Gastrocnemius medialis (tissue), 4 donors: ENCODE data around the gene MINDY4. TPM values are rescaled to one million over a fixed set of nuclear protein-coding genes. Genes with fewer than 3 reads are reported as not detected.

Experiments used
- ATAC-seq, 2 donors: fragments of 150-250 bp; one replicate each; pipeline ENCODE4 v1.9.1; 2016
- DNase-seq, 2 donors: peaks; one replicate each; pipeline ENCODE4 v3.0.0-alpha.2; 2019
- H3K27ac ChIP-seq, 4 donors: fragments of 200-600 bp; sonication (generic); 1 replicate in 1 of 4; 2 replicates in 3 of 4; pipeline ENCODE4 v1.5.1; 2016 to 2018; ENCODE audit warnings: mild to moderate bottlenecking in 2 of 4, moderate library complexity in 1 of 4
- H3K27me3 ChIP-seq, 3 donors: fragments of 200-600 bp; sonication (generic) in 2 of 3; 1 replicate in 1 of 3; 2 replicates in 2 of 3; pipeline versions ENCODE4 v1.5.1 to v1.6.0; 2016 to 2019; ENCODE audit warnings: mild to moderate bottlenecking in 1 of 3, moderate library complexity in 1 of 3
- H3K36me3 ChIP-seq, 2 donors: fragments of 200-600 bp; sonication (generic) in 1 of 2; one replicate each; pipeline ENCODE4 v1.5.1; 2017 to 2018
- H3K4me1 ChIP-seq, 2 donors: fragments of 200-600 bp; sonication (generic) in 1 of 2; one replicate each; pipeline ENCODE4 v1.5.1; 2016 to 2017; ENCODE audit warnings: mild to moderate bottlenecking in 2 of 2
- H3K4me3 ChIP-seq, 4 donors: fragments of 200-600 bp; sonication (generic) in 3 of 4; 1 replicate in 1 of 4; 2 replicates in 3 of 4; pipeline ENCODE4 v1.5.1; 2016 to 2019; ENCODE audit warnings: mild to moderate bottlenecking in 2 of 4
- H3K9me3 ChIP-seq, 3 donors: fragments of 200-600 bp; sonication (generic) in 2 of 3; 1 replicate in 1 of 3; 2 replicates in 2 of 3; pipeline ENCODE4 v1.5.1; 2016 to 2019
- CTCF ChIP-seq, 5 experiments: fragments of 450-650 bp in 3 of 5; fragments of 200-600 bp in 2 of 5; sonication (generic) in 2 of 5; IDR thresholded peaks in 4 of 5; conservative IDR thresholded peaks in 1 of 5; 1 replicate in 4 of 5; 2 replicates in 1 of 5; pipeline ENCODE4 v1.5.1; 2016 to 2019; ENCODE audit warnings: antibody characterized with exemption in 5 of 5, mild to moderate bottlenecking in 3 of 5, moderate library complexity in 3 of 5
- POLR2A ChIP-seq, 2 donors: fragments of 450-650 bp; IDR thresholded peaks; one replicate each; pipeline ENCODE4 v1.6.1; 2017; ENCODE audit warnings: antibody characterized with exemption in 2 of 2, mild to moderate bottlenecking in 2 of 2, moderate library complexity in 2 of 2
- in situ Hi-C, 4 donors: fragments of 200-750 bp; cut with MboI; loops; one replicate each; pipeline versions ENCODE4 v1.15.0 to v1.8.0; 2017; ENCODE audit warnings: low sequenced_read_pairs in 4 of 4
- intact Hi-C: fragments of 100-400 bp; cut with DNase I; formaldehyde crosslinking; loops from one replicate; pipeline ENCODE4 v1.15.1; 2023; ENCODE audit warnings: low total_unique reads
- total RNA-seq, 4 donors: library from RNA; depleted of rRNA; stranded (reverse); fragments of >200 nt; gene quantifications; one replicate each; pipeline versions ENCODE4 v1.1.0 to v1.2.3, GENCODE V29; 2016

Gene MINDY4
- total RNA-seq, 4 donors from 2014 or later, result 1.4 to 4.3 (median 3.0) TPM

GRCh38 chr7:30859940-30860496 lies 88.8 kb downstream of the MINDY4 start:
- ATAC-seq, result no peak
- intact Hi-C loops (no loop called here), in situ Hi-C loops (no loop called here)
- no peaks in the 10 kb centered on the region for H3K9me3 ChIP-seq
- H3K36me3 ChIP-seq, result no peaks in the 10 kb centered on the region
- no peaks in the 10 kb centered on the region for H3K27me3 ChIP-seq
- H3K4me3 ChIP-seq, result no peak overlapping the region
- no peak overlapping the region for H3K27ac ChIP-seq
- TF ChIP-seq POLR2A (IDR thresholded peaks at IDR 0.05) (no peak), CTCF (IDR thresholded peaks at IDR 0.05 in 4 of 5, conservative IDR thresholded peaks at IDR 0.05 in 1 of 5) (no peak)
- H3K4me1 ChIP-seq, result peaks cover 0 to 7% of the 10 kb centered on the region in 2 donors
- no peak for DNase-seq

GRCh38 chr7:30861612-30862011 lies 90.4 kb downstream of the MINDY4 start:
- in situ Hi-C loops (no loop called here), intact Hi-C loops (no loop called here)
- Histone ChIP-seq H3K27me3 (no peaks in the 10 kb centered on the region), H3K27ac (no peak overlapping the region), H3K4me1 (peaks cover 0 to 12% of the 10 kb centered on the region in 2 donors), H3K9me3 (no peaks in the 10 kb centered on the region), H3K36me3 (no peaks in the 10 kb centered on the region), H3K4me3 (no peak overlapping the region)
- DNase-seq (no peak), ATAC-seq (no peak)
- no peak for TF ChIP-seq CTCF (IDR thresholded peaks at IDR 0.05 in 4 of 5, conservative IDR thresholded peaks at IDR 0.05 in 1 of 5)
- TF ChIP-seq POLR2A (IDR thresholded peaks at IDR 0.05), result no peak

GRCh38 chr7:30862995-30863705 lies 91.9 kb downstream of the MINDY4 start:
- intact Hi-C loops (no loop called here), in situ Hi-C loops (no loop called here)
- Histone ChIP-seq H3K36me3 (no peaks in the 10 kb centered on the region), H3K9me3 (no peaks in the 10 kb centered on the region), H3K4me3 (no peak overlapping the region), H3K27me3 (no peaks in the 10 kb centered on the region), H3K4me1 (peaks cover 0 to 12% of the 10 kb centered on the region in 2 donors), H3K27ac (peak overlapping the region in 2 of 4 donors; percentile 33 to 36)
- TF ChIP-seq POLR2A (IDR thresholded peaks at IDR 0.05) (no peak), CTCF (IDR thresholded peaks at IDR 0.05 in 4 of 5, conservative IDR thresholded peaks at IDR 0.05 in 1 of 5) (no peak)
- ATAC-seq (no peak), DNase-seq (no peak)

GRCh38 chr7:30863706-30864035 lies 92.5 kb downstream of the MINDY4 start:
- no peaks in the 10 kb centered on the region for H3K27me3 ChIP-seq
- H3K9me3 ChIP-seq, result no peaks in the 10 kb centered on the region
- intact Hi-C loops (no loop called here), in situ Hi-C loops (no loop called here)
- peak overlapping the region in 2 of 4 donors; percentile 33 to 36 for H3K27ac ChIP-seq
- DNase-seq, result no peak
- H3K4me1 ChIP-seq, result peaks cover 0 to 13% of the 10 kb centered on the region in 2 donors
- H3K4me3 ChIP-seq, result no peak overlapping the region
- TF ChIP-seq POLR2A (IDR thresholded peaks at IDR 0.05) (no peak), CTCF (IDR thresholded peaks at IDR 0.05 in 4 of 5, conservative IDR thresholded peaks at IDR 0.05 in 1 of 5) (no peak)
- no peak for ATAC-seq
- H3K36me3 ChIP-seq, result no peaks in the 10 kb centered on the region
